HepG2 (cell line): Measurements from ENCODE around the gene TMEM144. TPM values are rescaled to one million over a fixed set of nuclear protein-coding genes. Genes with fewer than 3 reads are reported as not detected.

ENCODE experiments used
- ATF2 ChIP-seq: sonication (generic); formaldehyde crosslinking; IDR thresholded peaks from 2 replicates; pipeline ENCODE4 v1.4.0; 2020; ENCODE audit warnings: missing genetic modification reagents
- FOXA3 ChIP-seq: IDR thresholded peaks from 2 replicates; pipeline ENCODE4 v1.6.1; 2016; ENCODE audit warnings: missing genetic modification reagents, missing compliant biosample characterization
- FOXP4 ChIP-seq: sonication (generic); formaldehyde crosslinking; IDR thresholded peaks from 2 replicates; pipeline ENCODE4 v1.4.0; 2020; ENCODE audit warnings: missing genetic modification reagents
- KAT8 ChIP-seq: IDR thresholded peaks from 2 replicates; pipeline ENCODE4 v1.6.1; 2016; ENCODE audit warnings: missing genetic modification reagents, missing compliant biosample characterization
- LRRFIP1 ChIP-seq: sonication (generic); formaldehyde crosslinking; conservative IDR thresholded peaks from 2 replicates; pipeline ENCODE4 v1.4.0; 2020; ENCODE audit warnings: missing genetic modification reagents
- MXD3 ChIP-seq: IDR thresholded peaks from 2 replicates; pipeline ENCODE4 v1.6.1; 2016; ENCODE audit warnings: mild to moderate bottlenecking, missing biosample characterization, missing genetic modification reagents
- NR2F1 ChIP-seq, 2 experiments: fragments of 450-650 bp in 1 of 2; formaldehyde crosslinking in 1 of 2; IDR thresholded peaks; 2 replicates each; pipeline versions ENCODE4 v1.5.0 to v1.6.1; 2016 to 2020; ENCODE audit warnings: mild to moderate bottlenecking in 1 of 2, missing compliant biosample characterization in 1 of 2, missing genetic modification reagents in 1 of 2, moderate library complexity in 1 of 2
- ONECUT2 ChIP-seq: sonication (generic); formaldehyde crosslinking; IDR thresholded peaks from 2 replicates; pipeline ENCODE4 v1.4.0; 2020; ENCODE audit warnings: missing genetic modification reagents
- RARA ChIP-seq: IDR thresholded peaks from 2 replicates; pipeline ENCODE4 v1.6.1; 2016; ENCODE audit warnings: missing genetic modification reagents, missing compliant biosample characterization
- RORA ChIP-seq: sonication (generic); formaldehyde crosslinking; IDR thresholded peaks from 2 replicates; pipeline ENCODE4 v1.5.0; 2020; ENCODE audit warnings: mild to moderate bottlenecking, missing genetic modification reagents, moderate library complexity
- RXRB ChIP-seq: IDR thresholded peaks from 2 replicates; pipeline ENCODE4 v1.6.1; 2016; ENCODE audit warnings: borderline replicate concordance, missing genetic modification reagents, missing compliant biosample characterization
- SAP130 ChIP-seq: IDR thresholded peaks from 2 replicates; pipeline ENCODE4 v1.6.1; 2016; ENCODE audit warnings: low read depth
- SMC3 ChIP-seq: IDR thresholded peaks from 2 replicates; pipeline ENCODE4 v1.6.1; 2011; ENCODE audit warnings: low read length, improper control_type of control experiment
- TAF15 ChIP-seq: fragments of 200-400 bp; formaldehyde crosslinking; IDR thresholded peaks from one replicate; pipeline ENCODE4 v1.6.1; 2018; ENCODE audit warnings: mild to moderate bottlenecking, low read depth, low read length; ENCODE audit not compliant: poor library complexity, severe bottlenecking
- ZFP36 ChIP-seq: fragments of 150-350 bp; IDR thresholded peaks from 2 replicates; pipeline ENCODE4 v1.6.1; 2018; ENCODE audit warnings: borderline replicate concordance, low read length, low read depth; ENCODE audit not compliant: partially characterized antibody
- ZNF30 ChIP-seq: sonication (generic); formaldehyde crosslinking; IDR thresholded peaks from 2 replicates; pipeline ENCODE4 v1.5.0; 2020; ENCODE audit warnings: mild to moderate bottlenecking, missing genetic modification reagents
- ZNF558 ChIP-seq: sonication (generic); formaldehyde crosslinking; IDR thresholded peaks from 2 replicates; pipeline ENCODE4 v1.9.0; 2022; ENCODE audit warnings: mild to moderate bottlenecking, missing genetic modification reagents, borderline replicate concordance
- ZNF609 ChIP-seq: sonication (generic); formaldehyde crosslinking; IDR thresholded peaks from 2 replicates; pipeline ENCODE4 v1.4.0; 2020; ENCODE audit warnings: mild to moderate bottlenecking, missing genetic modification reagents, borderline replicate concordance
- ZNF790 ChIP-seq: sonication (generic); formaldehyde crosslinking; IDR thresholded peaks from 2 replicates; pipeline ENCODE4 v1.8.0; 2022; ENCODE audit warnings: missing genetic modification reagents, mild to moderate bottlenecking, borderline replicate concordance
- polyA plus RNA-seq, 8 experiments: library from polyadenylated mRNA; depleted of rRNA in 3 of 8; stranded (reverse) in 7 of 8; unstranded in 1 of 8; fragments of >200 nt; fragmentation: Illumina TruSeq in 4 of 8; extraction: Trizol in 4 of 8; gene quantifications; 2 replicates each; pipeline versions ENCODE4 v1.2.1 to v1.2.3, GENCODE V29; 2011 to 2016; ENCODE audit warnings: low read depth in 4 of 8, missing spikeins in 1 of 8, mixed read lengths in 1 of 8; ENCODE audit not compliant: insufficient read depth in 1 of 8
- total RNA-seq, 5 experiments: library from RNA; depleted of rRNA; stranded (reverse); fragments of >200 nt; fragmentation: Illumina TruSeq; extraction: Trizol; gene quantifications; 2 replicates each; pipeline ENCODE4 v1.2.3, GENCODE V29; 2016; ENCODE audit warnings: low read depth in 1 of 5

TMEM144 gene
- total and polyA plus RNA-seq, 2 of the 13 experiments (the other 11 are each of a cell fraction or from before 2014, with no cell fraction given), result 10.9 to 12.3 TPM

- TF ChIP-seq SAP130, result 0 out of 2 replicates have a peak, but pooled peaks have one; percentile 27
- no peak for TF ChIP-seq MXD3 (CRISPR knock-in tag)
- TF ChIP-seq SMC3, result no peak; the same call in 1 of the 2 replicates
- TF ChIP-seq TAF15, result no peak
- peak; percentile 51; the same call in 1 of the 2 replicates for TF ChIP-seq FOXA3 (CRISPR knock-in tag)
- TF ChIP-seq ZNF30, result no peak
- no peak for TF ChIP-seq LRRFIP1 (CRISPR knock-in tag)
- no peak for TF ChIP-seq ZNF558
- peak in 1 of 2 experiments; percentile 41; a peak in 1 of 4 replicates for TF ChIP-seq NR2F1 (CRISPR knock-in tag; IDR thresholded peaks at IDR 0.05)
- no peak for TF ChIP-seq RORA (CRISPR knock-in tag)
- peak; percentile 52; the same call in 1 of the 2 replicates for TF ChIP-seq ZNF609
- TF ChIP-seq ZNF790 (CRISPR knock-in tag), result no peak
- TF ChIP-seq ATF2 (CRISPR knock-in tag), result peak; percentile 63
- 0 out of 2 replicates have a peak, but pooled peaks have one; percentile 23 for TF ChIP-seq RXRB (CRISPR knock-in tag)
- TF ChIP-seq FOXP4 (CRISPR knock-in tag), result peak; percentile 55
- TF ChIP-seq ZFP36, result no peak
- TF ChIP-seq RARA (CRISPR knock-in tag), result peak; percentile 52; the same call in 1 of the 2 replicates
- no peak for TF ChIP-seq KAT8
- no peak for TF ChIP-seq ONECUT2
Measured at GRCh38 chr4:158295053-158295452, 84.8 kb downstream of the TMEM144 start (continued).
